ENCODE measurements around the gene HYAL3.

The HYAL3 gene, protein sequence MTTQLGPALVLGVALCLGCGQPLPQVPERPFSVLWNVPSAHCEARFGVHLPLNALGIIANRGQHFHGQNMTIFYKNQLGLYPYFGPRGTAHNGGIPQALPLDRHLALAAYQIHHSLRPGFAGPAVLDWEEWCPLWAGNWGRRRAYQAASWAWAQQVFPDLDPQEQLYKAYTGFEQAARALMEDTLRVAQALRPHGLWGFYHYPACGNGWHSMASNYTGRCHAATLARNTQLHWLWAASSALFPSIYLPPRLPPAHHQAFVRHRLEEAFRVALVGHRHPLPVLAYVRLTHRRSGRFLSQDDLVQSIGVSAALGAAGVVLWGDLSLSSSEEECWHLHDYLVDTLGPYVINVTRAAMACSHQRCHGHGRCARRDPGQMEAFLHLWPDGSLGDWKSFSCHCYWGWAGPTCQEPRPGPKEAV

DNA sequence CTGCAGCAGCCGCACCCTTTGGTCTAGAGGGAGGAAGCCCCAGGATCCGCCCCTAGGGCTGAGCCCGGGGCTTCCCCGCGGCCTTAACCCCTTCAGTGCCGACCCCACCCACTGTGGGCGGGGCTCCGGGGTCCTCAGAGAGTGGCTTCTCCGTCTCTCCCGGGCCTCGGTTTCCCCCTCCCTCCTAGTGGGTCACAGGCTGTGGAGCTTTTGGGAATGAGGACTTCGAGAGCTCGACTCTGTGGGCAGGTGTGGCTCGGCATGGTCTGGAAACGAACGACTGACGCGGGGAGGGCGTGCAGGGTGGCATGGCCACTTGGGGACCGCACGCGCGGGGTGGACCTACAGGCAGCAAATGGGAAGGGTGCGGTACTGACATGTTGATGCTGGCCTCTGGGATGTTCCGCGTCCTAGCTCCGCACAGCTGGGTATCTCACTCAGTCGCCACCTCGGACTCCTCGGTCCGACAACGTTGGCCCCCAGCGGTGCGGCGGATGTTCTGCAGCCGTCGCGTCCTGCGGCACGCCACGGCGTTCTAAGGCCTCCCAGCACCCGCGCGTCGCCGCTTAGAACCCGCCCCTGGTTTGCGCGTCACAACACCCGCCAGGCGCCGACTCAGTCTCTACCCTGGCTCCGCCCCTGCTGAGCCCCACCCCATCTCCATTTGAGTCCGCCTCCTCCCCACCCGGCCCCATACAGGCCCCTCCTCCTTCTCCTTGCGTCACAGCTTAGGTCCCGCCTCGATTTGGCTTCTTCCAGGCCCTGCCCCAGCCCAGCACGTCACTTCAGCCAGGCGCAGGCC is at the start of gene HYAL3, which contains the start of gene NAA80:
Gene HYAL3 (minus strand): TSS at position 570 of the 802 bp plus-strand sequence. CDS start 3,803 bp downstream, outside the sequence.
Gene NAA80 (minus strand): TSS at position 570 of the 802 bp plus-strand sequence. CDS start 1,942 bp downstream, outside the sequence.
- peak; percentile 98 for DNase-seq (ENCODE audit: low spot score)

DNA sequence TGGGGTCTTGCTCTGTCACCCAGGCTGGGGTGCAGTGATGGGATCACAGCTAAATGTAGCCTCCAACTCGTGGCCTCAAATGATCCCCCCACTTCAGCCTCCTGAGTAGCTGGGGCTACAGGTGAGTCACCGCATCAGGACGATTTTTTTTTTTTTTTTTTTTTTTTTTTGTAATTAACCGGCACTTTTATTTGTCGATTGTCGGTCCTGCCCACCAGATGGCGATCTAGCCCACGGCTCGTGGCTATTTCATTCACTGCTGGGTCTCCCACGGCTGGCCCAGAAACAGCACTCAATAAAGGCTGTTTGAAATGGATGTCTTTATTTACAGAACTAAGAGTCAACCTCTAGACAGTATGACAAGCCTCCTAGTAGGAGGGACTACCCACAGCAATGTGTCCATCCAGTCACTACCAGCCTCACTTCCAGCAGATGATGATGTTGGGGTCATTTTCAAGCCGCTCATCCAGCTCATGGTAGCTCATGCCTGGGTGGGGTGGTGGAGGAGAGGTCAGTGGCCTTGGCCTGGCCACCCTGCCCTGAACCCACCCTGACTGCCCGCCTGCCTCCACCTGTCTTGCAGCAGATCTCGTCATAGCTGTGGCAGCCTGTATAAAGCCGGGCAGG is 48.1 kb upstream of the HYAL3 start:
- peak; percentile 76 for DNase-seq (ENCODE audit: low spot score)

DNA sequence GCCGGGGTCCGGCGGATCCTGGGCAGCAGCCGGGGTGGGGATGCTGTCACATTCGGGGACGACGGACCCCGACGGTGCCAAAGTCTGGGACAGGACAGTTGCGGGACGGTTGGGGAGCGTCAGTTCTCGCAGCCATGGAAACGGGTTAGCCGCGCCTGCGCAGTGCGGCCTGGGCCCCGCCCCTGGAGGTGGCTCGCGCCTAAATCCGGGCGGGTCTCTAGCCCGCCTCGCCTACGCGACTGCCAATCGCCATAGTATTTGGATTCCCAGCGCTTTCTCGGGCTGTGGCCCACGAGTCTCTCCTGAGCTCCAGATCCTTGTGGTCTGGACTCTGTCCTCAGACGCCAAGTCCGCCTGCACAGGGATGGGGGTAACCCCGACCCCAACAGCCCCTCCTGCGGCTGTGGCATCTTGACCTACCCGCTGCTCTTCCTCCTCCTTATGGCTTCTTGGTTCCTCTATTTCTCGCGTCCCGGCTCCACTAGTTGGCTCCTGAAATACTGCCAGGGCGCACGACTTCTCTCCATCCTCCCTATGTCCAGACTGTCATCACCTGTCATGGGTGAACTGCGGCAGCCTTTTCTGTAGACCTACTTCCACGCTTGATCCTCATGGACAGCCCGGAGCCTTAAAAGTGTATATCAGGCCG is 46.5 kb upstream of the HYAL3 start, which contains the start of gene ZMYND10:
Gene ZMYND10 (minus strand): TSS at position 147 of the 649 bp plus-strand sequence. CDS start 153 bp downstream, outside the sequence.
- DNase-seq (ENCODE audit: low spot score) = no peak

DNA sequence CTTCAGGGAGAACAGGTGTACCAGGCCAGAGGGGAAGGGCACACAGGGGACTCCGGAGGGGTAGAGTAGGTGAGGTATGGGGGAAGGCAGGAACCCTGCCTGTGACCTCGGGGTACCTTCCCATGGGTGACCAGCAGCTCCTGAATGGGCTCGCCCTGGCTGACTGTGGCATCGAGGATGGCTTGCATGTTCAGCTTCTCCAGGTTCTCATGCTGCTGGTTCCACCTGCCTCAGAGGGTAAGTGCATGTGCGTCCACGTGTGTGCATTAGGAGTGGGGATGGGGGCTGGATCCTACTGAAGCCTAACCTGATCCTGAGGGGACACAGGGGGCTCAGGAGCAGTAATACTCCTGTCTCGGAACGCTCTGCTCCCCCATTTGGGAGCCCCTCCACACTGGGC is 45.8 kb upstream of the HYAL3 start:
- DNase-seq (ENCODE audit: low spot score) = no peak

DNA sequence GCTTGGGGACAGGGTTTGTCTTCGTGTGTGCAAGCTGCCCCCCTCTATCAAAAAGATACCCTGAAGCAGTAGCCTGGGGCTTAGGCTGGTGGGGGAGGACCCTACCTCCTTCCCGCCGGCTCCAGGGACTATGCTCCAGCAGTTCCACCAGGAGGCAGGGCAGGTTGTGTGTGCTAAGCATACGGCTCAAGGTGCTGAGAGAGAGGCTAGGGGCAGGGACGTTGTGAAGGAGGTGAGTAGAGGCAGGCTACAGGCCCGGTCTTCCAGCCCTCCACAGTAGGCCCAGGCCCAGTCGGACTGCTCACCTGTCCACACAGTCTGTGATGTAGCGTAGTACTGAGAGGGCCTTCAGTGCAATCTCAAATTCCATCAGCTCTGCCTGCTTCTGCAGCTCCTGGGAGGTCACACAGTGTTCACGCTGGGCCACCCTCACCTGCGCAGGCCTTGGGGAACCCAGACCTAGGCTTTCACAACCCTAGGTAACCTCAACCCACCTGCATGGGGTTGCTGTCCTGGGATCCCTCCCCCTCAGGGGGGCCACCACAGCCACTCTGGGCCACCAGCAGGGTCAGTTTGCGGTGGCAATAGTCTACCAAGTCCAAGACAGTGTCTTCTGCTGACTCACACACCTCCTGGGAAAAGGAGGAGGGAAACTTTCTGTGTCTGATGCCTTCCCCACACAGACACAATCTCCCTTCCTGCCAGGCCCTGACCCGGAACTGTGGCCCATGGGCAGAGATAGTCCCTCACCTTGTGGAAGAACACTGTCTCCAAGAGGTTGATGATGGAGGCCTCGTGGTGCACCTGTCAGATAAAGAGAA is 43.8 kb upstream of the HYAL3 start:
- no peak for DNase-seq (ENCODE audit: low spot score)

DNA sequence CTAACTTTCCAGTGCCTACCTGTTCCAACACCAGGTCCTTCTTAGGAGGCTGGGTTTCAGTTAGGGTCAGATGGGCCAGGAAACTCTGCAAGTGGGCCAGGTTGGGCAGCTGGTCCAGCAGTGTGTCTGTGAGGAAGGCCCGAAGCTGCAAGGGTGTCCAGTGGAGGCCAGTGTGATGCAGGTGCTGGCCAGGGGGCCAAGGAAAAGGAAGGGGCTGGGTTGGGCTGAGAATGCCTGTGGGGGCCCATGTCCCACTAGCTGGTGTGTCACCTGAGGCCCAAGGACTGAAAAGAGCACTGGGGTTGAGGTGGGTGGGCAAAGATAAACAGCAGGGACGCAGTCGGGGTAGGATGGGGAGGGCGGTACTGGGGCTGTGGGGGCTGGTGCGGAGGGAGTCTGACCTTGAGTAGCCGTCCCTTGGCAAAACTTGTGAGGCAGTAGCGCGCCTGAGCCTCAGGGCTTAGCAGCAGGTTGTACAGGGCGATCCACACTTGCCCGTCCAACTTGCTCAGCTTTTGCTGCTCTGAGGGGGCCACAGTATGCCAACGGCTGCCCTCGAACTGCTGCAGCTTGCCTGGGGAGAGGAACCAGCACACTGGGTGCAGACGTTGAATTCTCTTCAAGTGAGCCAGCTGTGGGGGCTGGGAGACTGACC is 42.9 kb upstream of the HYAL3 start:
- no peak for DNase-seq (ENCODE audit: low spot score)

DNA sequence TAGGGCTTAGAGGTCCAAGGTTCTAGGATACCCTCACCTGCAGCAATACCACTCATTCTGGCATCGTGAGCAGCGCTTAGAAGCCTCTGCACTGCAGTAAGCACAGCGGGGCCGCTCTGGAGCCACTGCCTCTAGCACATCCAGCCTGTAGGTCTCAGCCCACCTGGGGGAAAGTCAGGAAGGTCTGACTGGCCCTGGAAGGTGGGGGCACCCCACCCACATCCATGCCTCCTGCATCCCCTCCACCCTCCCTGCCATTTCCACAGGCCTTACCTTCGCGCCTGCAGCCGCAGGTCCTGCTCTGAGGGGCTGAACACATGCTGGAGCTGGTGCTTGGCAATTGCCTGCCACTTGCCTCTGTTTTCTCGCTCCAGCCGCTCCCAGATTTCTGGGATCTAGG is 42.3 kb upstream of the HYAL3 start:
- DNase-seq (ENCODE audit: low spot score) = no peak

DNA sequence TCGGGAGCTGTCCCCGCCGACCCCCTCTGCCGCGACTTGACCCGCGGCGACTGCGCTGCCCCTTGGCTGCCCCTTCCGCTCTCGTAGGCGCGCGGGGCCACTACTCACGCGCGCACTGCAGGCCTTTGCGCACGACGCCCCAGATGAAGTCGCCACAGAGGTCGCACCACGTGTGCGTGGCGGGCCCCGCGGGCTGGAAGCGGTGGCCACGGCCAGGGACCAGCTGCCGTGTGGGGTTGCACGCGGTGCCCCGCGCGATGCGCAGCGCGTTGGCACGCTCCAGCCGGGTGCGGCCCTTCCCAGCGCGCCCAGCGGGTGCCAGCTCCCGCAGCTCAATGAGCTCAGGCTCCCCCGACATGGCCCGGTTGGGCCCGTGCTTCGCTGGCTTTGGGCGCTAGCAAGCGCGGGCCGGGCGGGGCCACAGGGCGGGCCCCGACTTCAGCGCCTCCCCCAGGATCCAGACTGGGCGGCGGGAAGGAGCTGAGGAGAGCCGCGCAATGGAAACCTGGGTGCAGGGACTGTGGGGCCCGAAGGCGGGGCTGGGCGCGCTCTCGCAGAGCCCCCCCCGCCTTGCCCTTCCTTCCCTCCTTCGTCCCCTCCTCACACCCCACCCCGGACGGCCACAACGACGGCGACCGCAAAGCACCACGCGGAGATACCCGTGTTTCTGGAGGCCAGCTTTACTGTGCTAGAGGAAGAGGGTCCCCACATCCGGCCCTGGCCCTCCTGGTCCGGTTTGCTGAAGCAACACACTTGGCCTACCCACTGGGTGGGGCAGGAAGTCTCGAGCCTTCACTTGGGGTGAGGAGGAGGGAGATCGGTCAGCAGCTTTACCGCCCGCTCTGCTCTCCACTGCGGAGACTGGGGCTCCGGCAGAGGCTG is 41.5 kb upstream of the HYAL3 start, which contains the start of gene RASSF1:
Gene RASSF1 (minus strand): TSS at position 389 of the 882 bp plus-strand sequence. CDS start 31 bp downstream, at position 358.
- DNase-seq (ENCODE audit: low spot score) = no peak

DNA sequence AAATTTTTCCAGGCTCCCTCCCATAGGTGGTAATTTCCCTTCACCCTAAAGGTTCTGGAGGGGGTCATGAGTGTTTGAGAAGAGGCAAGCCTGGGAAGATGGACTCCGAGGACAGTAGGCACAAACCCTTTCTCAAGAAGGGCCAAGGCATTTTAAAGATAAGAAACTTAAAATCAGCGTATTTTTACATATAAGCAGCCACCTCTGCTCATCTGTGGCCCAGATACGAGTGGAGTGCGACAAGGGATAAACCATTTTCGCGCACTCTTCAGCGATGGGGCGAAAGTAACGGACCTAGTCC is 40.9 kb upstream of the HYAL3 start:
- no peak for DNase-seq (ENCODE audit: low spot score)

DNA sequence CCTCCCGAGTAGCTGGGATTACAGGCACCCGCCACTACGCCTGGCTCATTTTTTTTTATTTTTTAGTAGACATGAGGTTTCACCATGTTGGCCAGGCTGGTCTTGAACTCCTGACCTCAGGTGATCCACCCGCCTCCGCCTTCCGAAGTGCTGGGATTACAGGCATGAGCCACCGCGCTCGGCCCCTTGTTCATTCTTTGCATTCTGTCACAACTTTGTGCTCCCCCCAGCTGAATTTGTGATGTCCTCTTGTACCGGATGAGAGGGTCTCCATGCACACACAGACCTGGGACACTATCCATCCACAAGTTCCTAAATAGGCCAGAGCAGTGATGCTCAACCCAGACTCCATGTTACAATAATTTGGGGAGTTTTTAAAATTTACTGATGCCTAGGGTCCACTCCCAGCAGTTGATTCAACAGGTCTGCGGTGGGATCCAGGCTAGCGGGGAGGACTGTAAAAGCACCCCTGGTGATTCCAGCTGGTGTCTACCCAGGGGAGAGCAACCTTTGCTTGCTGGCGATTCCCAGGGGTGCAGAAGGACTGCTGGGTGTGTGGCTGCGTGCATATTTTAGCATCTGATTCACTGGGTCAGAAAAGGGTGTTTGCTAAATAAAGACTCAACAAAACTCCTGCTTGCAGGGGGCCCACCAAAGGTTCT is 40.4 kb upstream of the HYAL3 start:
- DNase-seq (ENCODE audit: low spot score) = no peak

DNA sequence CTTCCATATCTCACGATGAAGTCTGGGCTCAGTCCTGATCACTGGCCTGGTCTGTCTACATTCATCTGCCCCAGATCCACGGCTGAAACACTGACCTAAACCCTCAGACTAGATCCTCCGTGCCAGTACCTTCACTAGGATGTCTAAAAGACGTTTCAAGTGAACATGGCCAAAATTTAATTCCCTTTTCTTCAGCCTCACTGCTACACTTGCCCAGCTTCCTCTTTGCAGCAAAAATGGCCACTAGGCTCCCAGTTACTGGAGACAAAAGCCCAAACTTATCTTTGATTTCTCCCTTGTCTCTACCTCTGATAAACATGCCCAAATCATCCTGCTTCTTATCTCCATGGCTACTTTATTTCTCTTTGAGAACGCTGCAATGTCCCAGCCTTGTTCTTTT is 39.8 kb upstream of the HYAL3 start:
- no peak for DNase-seq (ENCODE audit: low spot score)

DNA sequence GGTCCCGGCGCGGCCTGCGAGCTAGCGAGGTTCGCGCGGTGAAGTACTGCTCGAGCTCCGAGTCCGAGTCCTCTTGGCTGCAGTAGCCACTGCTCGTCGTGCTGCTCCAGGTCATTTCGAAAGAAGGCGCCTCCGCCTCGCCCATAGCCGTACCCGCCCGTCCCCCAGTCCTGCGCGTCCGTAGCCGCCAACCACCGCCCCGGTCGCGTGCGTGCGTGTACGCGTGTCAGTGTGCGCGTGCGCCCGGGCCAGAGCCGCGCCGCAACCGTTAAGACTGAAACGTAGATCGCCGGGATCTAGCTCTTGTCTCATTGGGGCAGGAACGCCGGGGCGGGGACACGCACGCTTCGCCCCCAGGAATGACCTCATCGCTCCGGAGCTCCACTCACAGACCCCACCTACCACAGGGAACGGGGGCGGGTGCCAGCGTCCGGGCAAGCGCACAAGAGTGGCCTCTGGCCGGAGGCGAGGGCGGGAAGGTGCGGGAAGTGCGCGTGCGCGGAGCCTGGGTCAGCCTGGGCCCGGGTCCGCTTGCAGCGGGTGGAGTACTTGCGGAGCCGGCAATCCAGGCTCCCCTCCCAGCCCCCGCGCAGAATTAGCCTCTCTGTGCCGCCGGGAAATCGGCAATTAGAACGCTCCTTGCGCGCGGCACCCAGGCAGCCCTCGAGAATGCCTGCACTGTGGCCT is 38.1 kb upstream of the HYAL3 start:
- peak; percentile 99 for DNase-seq (ENCODE audit: low spot score)

DNA sequence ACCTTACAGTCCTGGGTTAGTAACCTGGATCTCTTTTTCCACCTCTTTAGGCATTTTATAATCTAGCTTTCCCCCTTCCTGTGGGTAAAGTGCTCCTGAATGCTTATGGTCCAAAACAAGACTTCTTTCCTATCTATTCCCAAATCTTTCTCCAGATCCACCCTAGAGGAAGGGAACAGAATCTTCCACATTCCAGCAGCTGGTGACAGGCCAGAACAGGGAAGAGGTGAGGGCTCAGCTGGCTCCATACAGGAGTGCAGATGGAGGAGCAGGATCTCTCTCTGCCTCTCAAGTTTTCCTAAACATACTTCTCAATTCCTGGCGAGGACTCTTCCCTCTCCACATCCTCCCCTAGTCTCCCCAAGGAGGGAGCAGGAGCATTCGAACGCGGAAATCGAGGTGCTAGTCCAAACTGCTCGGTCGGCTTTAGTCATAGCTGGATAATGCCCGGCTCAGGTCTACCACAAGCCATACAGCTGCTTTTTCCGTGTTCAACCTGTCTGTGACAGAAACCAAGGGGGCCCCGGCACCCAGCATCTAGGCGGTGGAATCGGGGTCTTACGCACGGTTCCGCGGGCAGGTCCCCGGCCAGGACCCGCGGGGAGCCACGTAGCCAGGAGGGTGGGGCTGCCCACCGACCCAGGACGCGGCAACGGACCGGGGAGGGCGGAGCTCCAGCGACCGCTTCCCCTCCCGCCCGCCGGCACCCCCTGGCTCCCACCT is 37.4 kb upstream of the HYAL3 start:
- no peak for DNase-seq (ENCODE audit: low spot score)

DNA sequence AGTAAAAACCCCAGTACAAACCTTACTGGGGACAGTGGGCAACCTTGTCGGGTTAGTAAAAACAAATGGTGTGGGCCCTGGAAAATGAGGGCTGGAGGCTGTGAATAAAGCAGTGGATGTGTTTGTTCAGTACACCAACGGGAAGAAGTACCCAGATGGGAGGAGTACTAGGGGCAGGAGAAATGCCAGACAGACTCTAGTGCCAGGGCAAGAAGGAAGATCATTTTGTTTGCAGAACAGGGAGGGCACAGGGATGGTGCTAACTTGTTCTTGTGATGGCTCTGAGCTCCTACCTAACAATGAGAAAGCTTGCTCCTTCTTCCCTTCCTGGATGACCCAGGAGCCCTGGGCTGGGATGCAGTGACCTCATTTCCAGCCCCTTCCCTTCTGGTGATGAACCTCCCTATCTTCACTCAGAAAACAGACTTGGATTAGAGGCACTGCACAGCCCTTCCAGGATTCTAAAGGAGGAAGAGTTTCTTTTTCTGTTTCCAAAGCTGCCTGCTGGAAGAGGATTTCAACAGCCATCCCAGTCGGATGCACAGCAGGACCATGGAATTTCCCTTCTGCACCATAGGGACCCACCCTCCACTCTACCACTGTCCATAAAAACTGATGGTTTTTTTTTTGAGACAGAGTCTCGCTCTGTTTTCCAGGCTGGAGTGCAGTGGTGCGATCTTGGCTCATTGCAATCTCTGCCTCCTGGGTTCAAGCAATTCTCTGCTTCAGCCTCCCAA is 35.3 kb upstream of the HYAL3 start:
- no peak for DNase-seq (ENCODE audit: low spot score)

DNA sequence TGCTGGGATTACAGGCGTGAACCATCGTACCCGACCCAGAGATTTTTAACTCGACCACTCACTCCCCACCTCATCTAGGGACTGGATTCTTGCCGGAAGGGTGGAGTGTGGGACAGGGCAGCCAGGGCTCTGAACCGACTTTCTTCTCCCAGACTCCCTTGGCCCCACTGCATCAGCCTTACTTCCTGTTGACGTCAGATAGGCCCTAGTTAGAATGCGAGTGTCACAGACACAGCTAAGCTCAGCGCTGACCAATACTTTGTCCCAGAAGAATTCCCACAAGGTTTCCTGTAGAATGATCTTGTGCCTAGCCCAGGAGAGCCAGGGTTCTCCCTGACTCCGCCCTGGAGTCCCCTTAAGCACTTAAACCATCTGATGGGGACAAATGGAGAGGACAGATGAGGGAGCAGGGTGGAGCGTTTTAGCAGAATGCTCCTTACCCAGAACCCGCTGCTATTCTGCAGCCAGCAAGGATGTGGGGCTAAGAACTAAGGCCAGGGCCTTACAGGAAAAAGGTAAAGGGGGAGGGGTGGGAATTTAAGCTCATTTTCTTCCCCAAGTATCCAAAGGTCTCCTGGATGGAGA is 34.6 kb upstream of the HYAL3 start:
- DNase-seq (ENCODE audit: low spot score) = no peak

DNA sequence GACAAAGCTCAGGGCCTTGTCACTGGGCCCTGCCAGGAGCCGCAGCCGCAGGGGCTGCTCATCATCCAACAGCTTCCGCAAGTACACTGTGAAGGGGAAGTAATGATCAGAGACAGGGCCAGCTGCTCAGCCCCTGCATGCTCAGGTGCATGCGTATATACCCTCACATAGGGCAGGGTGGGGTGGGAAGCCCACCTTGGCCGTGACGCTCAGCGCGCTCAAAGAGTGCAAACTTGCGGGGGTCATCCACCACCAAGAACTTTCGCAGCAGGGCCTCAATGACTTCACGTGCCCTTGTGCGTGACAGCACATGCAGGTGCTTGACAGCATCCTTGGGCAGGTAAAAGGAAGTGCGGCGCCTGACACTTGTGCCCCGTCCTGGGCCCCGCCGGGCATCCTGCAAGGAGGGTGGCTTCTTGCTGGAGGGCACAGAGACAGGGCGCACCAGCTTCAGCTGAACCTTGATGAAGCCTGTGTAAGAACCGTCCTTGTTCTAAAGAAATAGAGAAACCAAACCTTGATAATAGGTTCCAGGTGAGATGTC is 32.2 kb upstream of the HYAL3 start:
- no peak for DNase-seq (ENCODE audit: low spot score)

Measured in HuH-7 (cell line).